Endothelial cell (in vitro differentiated cells): ENCODE data around the gene BPTF. TPM values are rescaled to one million over a fixed set of nuclear protein-coding genes. Genes with fewer than 3 reads are reported as not detected.
"Not testable (repeated sequence)": the region's sequence is repeated elsewhere in the genome, so short reads cannot be mapped to it uniquely, and the experiment has no call there.

Source experiments
- DNase-seq: peaks from one replicate; pipeline ENCODE4 v3.0.0; 2021; ENCODE audit warnings: low spot score
- H3K27ac Mint-ChIP-seq: one replicate; pipeline ENCODE4 v1.8.0; 2021; ENCODE audit warnings: mixed read lengths, inconsistent platforms; ENCODE audit not compliant: unreplicated experiment
- H3K27me3 Mint-ChIP-seq: one replicate; pipeline ENCODE4 v1.8.0; 2021; ENCODE audit warnings: mild to moderate bottlenecking, moderate library complexity, mixed read lengths, inconsistent platforms; ENCODE audit not compliant: unreplicated experiment
- H3K36me3 Mint-ChIP-seq: one replicate; pipeline ENCODE4 v1.8.0; 2021; ENCODE audit warnings: mild to moderate bottlenecking, low read depth, mixed read lengths, inconsistent platforms; ENCODE audit not compliant: unreplicated experiment
- H3K4me1 Mint-ChIP-seq: one replicate; pipeline ENCODE4 v1.8.0; 2021; ENCODE audit warnings: mild to moderate bottlenecking, mixed read lengths, inconsistent platforms; ENCODE audit not compliant: unreplicated experiment
- H3K4me3 Mint-ChIP-seq: one replicate; pipeline ENCODE4 v1.8.0; 2021; ENCODE audit warnings: mild to moderate bottlenecking, mixed read lengths, inconsistent platforms; ENCODE audit not compliant: unreplicated experiment
- H3K9me3 Mint-ChIP-seq: one replicate; pipeline ENCODE4 v1.8.0; 2021; ENCODE audit warnings: mixed read lengths, inconsistent platforms; ENCODE audit not compliant: unreplicated experiment
- total RNA-seq: library from RNA; stranded (reverse); fragmentation: NEBNext Ultra II Directional; extraction: Animal tissue kit (Norgen Biotek cat#: 25700); gene quantifications from one replicate; pipeline ENCODE4 v1.2.1, GENCODE V29; 2021; ENCODE audit not compliant: unreplicated experiment
- TF ChIP-seq, protein P1 (sequence below): fragments of 200-600 bp; sonication (generic); IDR thresholded peaks from one replicate; pipeline ENCODE4 v1.5.0; 2021; ENCODE audit warnings: antibody characterized with exemption; ENCODE audit not compliant: unreplicated experiment

The BPTF gene
- total RNA-seq, 1 donor from 2014 or later: 115 TPM

DNA sequence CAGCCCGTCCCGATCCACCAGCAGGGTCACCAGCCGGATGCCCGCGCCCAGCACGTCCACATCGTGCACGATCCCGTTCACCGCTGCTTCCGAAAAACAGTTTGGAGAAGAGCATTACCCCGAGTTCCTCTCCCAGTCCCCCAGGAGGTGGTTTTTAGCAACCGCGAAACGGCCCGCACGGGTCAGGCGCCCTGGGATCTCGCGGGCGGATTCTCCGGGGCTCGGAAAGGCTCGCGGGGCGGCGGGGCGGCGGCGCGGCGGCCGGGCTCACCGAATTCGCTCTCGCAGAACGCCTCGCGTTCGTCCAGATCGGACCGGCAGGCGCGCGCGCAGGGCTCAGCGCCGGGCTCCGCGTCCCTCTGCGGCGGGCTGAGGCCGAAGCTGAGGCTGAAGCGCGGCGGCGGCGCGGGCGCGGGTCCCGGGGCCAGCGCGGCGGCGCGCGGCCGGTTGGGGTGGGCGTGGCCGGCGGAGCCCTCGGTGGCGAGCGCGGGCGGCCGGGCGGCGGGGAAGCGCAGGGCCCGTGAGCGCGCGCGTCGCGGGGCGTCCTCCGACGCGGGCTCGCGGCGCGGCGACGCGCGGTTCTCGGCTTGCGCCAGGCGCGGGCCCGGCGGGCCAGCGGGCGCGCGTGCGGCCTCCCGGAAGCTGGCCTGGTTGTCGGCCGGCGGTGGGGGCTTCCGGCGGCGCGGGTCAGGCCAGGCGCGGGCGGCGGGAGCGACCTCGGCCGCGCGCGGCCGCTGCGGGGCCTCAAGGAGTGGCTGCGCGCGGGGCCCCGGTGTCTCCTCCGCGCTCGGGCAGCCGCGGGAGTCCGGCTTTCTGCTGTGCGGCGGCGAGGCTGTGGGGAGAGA lies 168.1 kb downstream of the BPTF start:
- no peaks in the 10 kb centered on the region for H3K36me3 Mint-ChIP-seq
- TF ChIP-seq, protein P1, sequence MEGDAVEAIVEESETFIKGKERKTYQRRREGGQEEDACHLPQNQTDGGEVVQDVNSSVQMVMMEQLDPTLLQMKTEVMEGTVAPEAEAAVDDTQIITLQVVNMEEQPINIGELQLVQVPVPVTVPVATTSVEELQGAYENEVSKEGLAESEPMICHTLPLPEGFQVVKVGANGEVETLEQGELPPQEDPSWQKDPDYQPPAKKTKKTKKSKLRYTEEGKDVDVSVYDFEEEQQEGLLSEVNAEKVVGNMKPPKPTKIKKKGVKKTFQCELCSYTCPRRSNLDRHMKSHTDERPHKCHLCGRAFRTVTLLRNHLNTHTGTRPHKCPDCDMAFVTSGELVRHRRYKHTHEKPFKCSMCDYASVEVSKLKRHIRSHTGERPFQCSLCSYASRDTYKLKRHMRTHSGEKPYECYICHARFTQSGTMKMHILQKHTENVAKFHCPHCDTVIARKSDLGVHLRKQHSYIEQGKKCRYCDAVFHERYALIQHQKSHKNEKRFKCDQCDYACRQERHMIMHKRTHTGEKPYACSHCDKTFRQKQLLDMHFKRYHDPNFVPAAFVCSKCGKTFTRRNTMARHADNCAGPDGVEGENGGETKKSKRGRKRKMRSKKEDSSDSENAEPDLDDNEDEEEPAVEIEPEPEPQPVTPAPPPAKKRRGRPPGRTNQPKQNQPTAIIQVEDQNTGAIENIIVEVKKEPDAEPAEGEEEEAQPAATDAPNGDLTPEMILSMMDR: no peak
- no peaks in the 10 kb centered on the region for H3K9me3 Mint-ChIP-seq
- H3K27ac Mint-ChIP-seq: peak overlapping the region; percentile 84
- peaks cover 10% of the 10 kb centered on the region for H3K27me3 Mint-ChIP-seq
- H3K4me3 Mint-ChIP-seq: peak overlapping the region; percentile 93
- DNase-seq: peak; percentile 81
- peaks cover 14% of the 10 kb centered on the region for H3K4me1 Mint-ChIP-seq

DNA sequence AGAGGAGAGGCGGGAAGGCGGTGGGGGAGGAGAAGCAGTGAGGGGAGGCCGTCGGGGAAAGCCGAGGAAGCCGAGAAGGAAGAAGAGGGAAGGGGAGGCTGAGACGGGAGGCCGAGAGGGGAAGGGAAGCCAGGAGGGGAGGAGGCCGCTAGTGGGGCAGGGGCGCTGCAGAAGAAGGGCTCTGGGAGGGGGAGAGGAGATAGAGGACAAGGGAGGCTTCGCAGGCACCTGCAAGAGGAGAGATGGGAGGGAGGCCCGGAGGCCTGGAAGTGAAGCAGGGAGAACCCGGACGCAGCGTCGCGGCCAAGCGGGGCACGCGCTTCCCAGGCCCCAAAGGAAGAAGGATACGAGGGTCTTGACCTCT lies 168.7 kb downstream of the BPTF start:
- H3K4me3 Mint-ChIP-seq: peak overlapping the region; percentile 82
- peaks cover 10% of the 10 kb centered on the region for H3K27me3 Mint-ChIP-seq
- no peak overlapping the region for H3K27ac Mint-ChIP-seq
- DNase-seq: no peak
- TF ChIP-seq, protein P1: no peak
- H3K4me1 Mint-ChIP-seq: peaks cover 14% of the 10 kb centered on the region
- H3K9me3 Mint-ChIP-seq: no peaks in the 10 kb centered on the region
- no peaks in the 10 kb centered on the region for H3K36me3 Mint-ChIP-seq

- Mint-ChIP-seq H3K4me1 (peaks cover 14% of the 10 kb centered on the region), H3K4me3 (peak overlapping the region; percentile 87), H3K27ac (no peak overlapping the region), H3K36me3 (no peaks in the 10 kb centered on the region), H3K9me3 (no peaks in the 10 kb centered on the region), H3K27me3 (peaks cover 10% of the 10 kb centered on the region)
- DNase-seq: no peak
- TF ChIP-seq, protein P1: no peak
These were observed 169.7 kb downstream of the BPTF start for GRCh38 chr17:67994817-67995569.

DNA sequence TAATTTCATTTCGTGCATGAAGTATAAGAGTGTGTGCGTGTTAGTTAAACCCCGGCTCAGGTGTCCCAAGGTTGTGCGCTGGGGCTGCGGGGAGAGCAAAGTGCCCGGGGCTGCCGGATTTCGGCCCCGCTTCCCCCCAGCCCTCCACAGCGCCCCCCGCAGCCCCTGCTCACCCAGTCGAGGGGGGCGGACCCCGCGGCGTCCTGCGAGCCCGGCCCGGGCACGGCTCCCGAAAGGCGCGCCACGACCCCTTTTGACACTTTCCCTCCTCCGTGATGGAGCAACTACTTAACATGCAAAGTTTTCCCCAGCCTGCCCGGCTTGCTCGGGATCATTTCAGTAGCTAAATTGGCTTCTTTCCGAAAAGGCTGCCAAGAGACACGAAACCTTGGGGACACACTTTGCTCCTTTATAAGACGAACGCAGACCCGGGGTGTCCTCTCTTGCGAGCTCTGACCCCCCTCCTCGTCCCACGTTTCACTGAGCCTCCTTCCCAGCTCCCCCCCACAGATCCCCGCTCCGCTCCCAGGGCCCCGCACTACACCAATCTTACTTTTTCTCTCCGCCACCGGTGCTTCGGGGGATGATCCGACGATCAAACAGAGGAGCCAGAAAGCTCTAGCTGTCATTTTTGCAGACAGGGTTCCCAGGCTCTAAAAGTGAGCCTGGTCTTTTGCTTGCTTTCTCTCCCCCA lies 170.4 kb downstream of the BPTF start:
- no peaks in the 10 kb centered on the region for H3K36me3 Mint-ChIP-seq
- H3K4me3 Mint-ChIP-seq: peak overlapping the region; percentile 88
- TF ChIP-seq, protein P1: no peak
- no peaks in the 10 kb centered on the region for H3K9me3 Mint-ChIP-seq
- peak; percentile 12 for DNase-seq
- no peak overlapping the region for H3K27ac Mint-ChIP-seq
- peaks cover 10% of the 10 kb centered on the region for H3K27me3 Mint-ChIP-seq
- H3K4me1 Mint-ChIP-seq: peaks cover 14% of the 10 kb centered on the region

DNA sequence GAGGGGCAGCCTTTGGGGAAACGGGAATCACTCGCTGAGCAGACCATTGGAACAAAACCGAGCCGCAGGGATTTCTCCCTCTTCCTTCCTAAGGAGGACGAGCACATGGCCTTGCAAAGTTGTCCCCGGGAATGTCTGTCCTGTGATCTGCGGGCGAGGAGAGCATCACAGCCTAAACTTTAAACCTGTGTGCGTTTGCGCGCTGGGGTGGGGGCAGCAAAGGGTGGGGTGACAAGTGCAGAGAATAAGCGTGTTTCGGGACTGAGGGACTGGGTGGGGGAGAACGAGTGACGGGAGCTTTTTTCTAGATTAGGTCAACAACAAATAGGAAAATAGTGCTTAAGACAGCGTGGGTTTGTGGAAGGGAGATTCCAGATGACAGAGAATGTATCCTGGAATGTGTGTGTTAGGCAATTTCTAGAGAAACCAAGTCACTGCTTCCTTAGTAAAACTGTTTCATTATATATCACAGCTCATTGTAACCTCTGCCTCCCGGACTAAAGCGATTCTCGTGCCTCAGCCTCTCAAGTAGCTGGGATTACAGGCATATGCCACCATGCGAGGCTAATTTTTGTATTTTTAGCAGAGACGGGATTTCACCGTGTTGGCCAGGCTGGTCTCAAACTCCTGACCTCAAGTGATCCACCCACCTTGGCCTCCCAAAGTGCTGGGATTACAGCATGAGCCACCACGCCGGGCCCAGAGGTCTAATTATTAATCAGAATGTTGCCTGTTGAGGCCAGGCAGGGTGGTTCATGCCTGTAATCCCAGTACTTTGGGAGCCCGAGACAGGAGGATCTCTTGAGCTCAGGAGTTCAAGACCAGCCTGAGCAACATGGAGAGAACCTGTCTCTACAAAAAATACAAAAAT lies 171.2 kb downstream of the BPTF start, which contains the start of gene C17orf58:
TSS of gene C17orf58 (minus strand) at position 169 of the 871 bp plus-strand sequence. CDS start 271 bp downstream, outside the sequence.
- not testable (repeated sequence) for H3K36me3 Mint-ChIP-seq, H3K9me3 Mint-ChIP-seq, DNase-seq, H3K27ac Mint-ChIP-seq
- Mint-ChIP-seq H3K4me3 (peak within 1 kb of the TSS; percentile 88), H3K4me1 (peaks cover 14% of the 10 kb centered on the region), H3K27me3 (peaks cover 10% of the 10 kb centered on the region)
